ENCODE data around the gene SLC5A6. TPM values are rescaled to one million over a fixed set of nuclear protein-coding genes. Genes with fewer than 3 reads are reported as not detected.

SLC5A6 gene
- 63.3 to 67.2 TPM (median 66.7 TPM) in 5 replicates for total RNA-seq (2022; extraction: Qiagen RNA extraction)

DNA sequence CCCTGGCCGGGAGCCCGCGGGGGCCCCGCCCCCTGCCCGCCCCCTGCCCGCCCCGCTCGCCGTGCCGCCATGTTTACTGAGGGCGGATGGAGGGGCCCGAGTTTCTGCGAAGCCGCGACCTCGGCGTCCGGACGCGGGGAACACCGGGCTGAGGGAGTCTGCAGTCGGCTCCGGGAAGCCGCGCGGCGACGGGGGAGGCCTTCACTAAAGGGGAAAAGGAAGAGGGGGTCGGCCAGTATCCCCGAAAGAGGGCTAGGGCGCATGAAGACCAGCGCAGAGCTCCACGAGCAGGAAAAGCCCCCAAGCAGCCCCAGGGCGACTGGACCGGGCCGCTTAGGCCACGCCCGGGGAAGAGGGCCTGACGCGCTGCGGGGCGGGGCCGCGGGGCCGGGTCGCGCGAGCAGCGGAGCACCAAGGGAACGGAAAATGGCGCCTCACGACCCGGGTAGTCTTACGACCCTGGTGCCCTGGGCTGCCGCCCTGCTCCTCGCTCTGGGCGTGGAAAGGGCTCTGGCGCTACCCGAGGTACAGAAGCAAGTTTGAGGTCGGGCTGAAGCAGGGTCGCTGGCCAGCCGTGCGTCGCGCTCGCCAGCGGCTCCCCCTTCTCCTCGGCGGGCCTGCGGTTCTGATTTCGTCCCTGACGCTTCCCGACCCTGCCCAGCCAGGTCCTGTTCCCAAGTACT lies at the start of gene SLC5A6, which contains the start of gene ATRAID:
Gene SLC5A6, minus strand, starts transcription at position 326 of the 683 bp plus-strand sequence. CDS start 4,618 bp downstream, outside the sequence.
Gene ATRAID, plus strand, starts transcription at position 99 of the 683 bp plus-strand sequence. Its CDS starts 328 bp downstream, at position 427.

DNA sequence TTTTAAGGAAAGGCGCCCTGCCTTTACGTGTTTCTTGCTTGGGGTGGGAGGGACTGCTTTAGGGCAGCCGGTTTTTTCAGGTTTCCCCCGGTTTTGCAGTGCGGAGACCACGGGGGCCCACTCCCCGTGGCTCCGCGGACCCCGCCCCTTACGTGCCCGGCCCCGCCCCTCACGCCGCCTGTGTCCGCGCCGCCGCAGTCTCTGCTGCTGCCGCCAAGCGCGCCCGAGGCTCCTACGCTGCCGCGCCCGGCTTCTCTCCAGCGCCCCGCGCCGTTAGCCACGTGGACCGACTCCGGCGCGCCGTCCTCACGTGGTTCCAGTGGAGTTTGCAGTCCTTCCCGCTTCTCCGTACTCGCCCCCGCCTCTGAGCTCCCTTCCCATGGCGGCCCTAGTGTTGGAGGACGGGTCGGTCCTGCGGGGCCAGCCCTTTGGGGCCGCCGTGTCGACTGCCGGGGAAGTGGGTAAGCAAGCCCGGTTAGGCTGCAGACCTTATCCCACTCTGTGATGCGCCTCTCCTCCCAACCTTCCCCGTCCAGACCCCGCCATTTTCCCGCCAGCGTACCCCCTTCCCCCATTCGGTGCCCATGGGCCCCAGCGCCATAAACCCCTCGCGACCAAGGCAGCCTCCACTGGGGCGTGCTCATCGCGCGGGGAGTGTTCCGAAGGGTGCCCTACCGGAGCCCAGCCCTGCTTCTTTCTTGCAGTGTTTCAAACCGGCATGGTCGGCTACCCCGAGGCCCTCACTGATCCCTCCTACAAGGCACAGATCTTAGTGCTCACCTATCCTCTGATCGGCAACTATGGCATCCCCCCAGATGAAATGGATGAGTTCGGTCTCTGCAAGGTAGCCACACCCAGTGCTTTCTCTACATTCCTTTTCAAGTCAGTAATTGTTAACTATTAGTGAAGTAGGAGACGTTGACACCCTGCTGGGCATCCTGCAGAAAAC lies 5.4 kb upstream of the SLC5A6 start, which contains the start of gene CAD:
Gene CAD, plus strand, starts transcription at position 197 of the 949 bp plus-strand sequence. Its CDS starts 183 bp downstream, at position 380.

Other genes starting within 250 kb of the SLC5A6 start
- gene MAPRE3, start 241.6 kb downstream of the SLC5A6 start, total RNA-seq (2022; extraction: Qiagen RNA extraction) = 8.5 to 11.4 TPM (median 9.9 TPM) in 5 replicates
- 47.0 to 70.0 TPM (median 69.4 TPM) in 5 replicates for gene TMEM214, start 179.3 kb downstream of the SLC5A6 start, total RNA-seq (2022; extraction: Qiagen RNA extraction)
- gene AGBL5, start 160.6 kb downstream of the SLC5A6 start, total RNA-seq (2022; extraction: Qiagen RNA extraction) = 28.5 to 34.9 TPM (median 34.4 TPM) in 5 replicates
- 529 to 708 TPM (median 553 TPM) in 5 replicates for gene OST4, start 140.6 kb downstream of the SLC5A6 start, total RNA-seq (2022; extraction: Qiagen RNA extraction)
- 0.32 to 0.57 TPM (median 0.43 TPM) in 5 replicates for gene EMILIN1, start 133.7 kb downstream of the SLC5A6 start, total RNA-seq (2022; extraction: Qiagen RNA extraction)
- 7.6 to 9.1 TPM (median 8.3 TPM) in 5 replicates for gene KHK, start 125.5 kb downstream of the SLC5A6 start, total RNA-seq (2022; extraction: Qiagen RNA extraction)
- 7.2 to 8.1 TPM (median 7.8 TPM) in 5 replicates for gene CGREF1, start 93.1 kb downstream of the SLC5A6 start, total RNA-seq (2022; extraction: Qiagen RNA extraction)
- 0.50 to 1.8 TPM (median 1.5 TPM) in 5 replicates for gene ABHD1, start 88.5 kb downstream of the SLC5A6 start, total RNA-seq (2022; extraction: Qiagen RNA extraction)
- gene PREB, start 77.6 kb downstream of the SLC5A6 start, total RNA-seq (2022; extraction: Qiagen RNA extraction) = 41.9 to 59.1 TPM (median 55.6 TPM) in 5 replicates
- gene PRR30, start 72.9 kb downstream of the SLC5A6 start, total RNA-seq (2022; extraction: Qiagen RNA extraction) = not detected in 5 replicates
- gene TCF23, start 63.3 kb downstream of the SLC5A6 start, total RNA-seq (2022; extraction: Qiagen RNA extraction) = not detected in 5 replicates
- gene ATRAID, start 227 bp downstream of the SLC5A6 start, total RNA-seq (2022; extraction: Qiagen RNA extraction) = 203 to 224 TPM (median 205 TPM) in 5 replicates
- gene CAD, start 5.1 kb upstream of the SLC5A6 start, total RNA-seq (2022; extraction: Qiagen RNA extraction) = 46.1 to 66.1 TPM (median 64.5 TPM) in 5 replicates
- gene SLC30A3, start 50.8 kb upstream of the SLC5A6 start, total RNA-seq (2022; extraction: Qiagen RNA extraction) = 1.8 to 3.4 TPM (median 3.3 TPM) in 5 replicates
- gene DNAJC5G, start 63.2 kb upstream of the SLC5A6 start, total RNA-seq (2022; extraction: Qiagen RNA extraction) = not detected in 5 replicates
- gene TRIM54, start 70.2 kb upstream of the SLC5A6 start, total RNA-seq (2022; extraction: Qiagen RNA extraction) = 0.67 to 1.2 TPM (median 0.81 TPM) in 5 replicates
- gene UCN, start 96.2 kb upstream of the SLC5A6 start, total RNA-seq (2022; extraction: Qiagen RNA extraction) = 0.63 to 2.5 TPM (median 1.7 TPM) in 5 replicates
- gene MPV17, start 110.8 kb upstream of the SLC5A6 start, total RNA-seq (2022; extraction: Qiagen RNA extraction) = 76.2 to 97.2 TPM (median 87.4 TPM) in 5 replicates
- gene GTF3C2, start 144.5 kb upstream of the SLC5A6 start, total RNA-seq (2022; extraction: Qiagen RNA extraction) = 57.2 to 68.7 TPM (median 63.7 TPM) in 5 replicates
- 51.5 to 60.8 TPM (median 57.1 TPM) in 5 replicates for gene EIF2B4, start 158.1 kb upstream of the SLC5A6 start, total RNA-seq (2022; extraction: Qiagen RNA extraction)
- 124 to 133 TPM (median 128 TPM) in 5 replicates for gene SNX17, start 158.3 kb upstream of the SLC5A6 start, total RNA-seq (2022; extraction: Qiagen RNA extraction)
- gene ZNF513, start 168.5 kb upstream of the SLC5A6 start, total RNA-seq (2022; extraction: Qiagen RNA extraction) = 11.5 to 15.4 TPM (median 13.4 TPM) in 5 replicates
- gene PPM1G, start 197.3 kb upstream of the SLC5A6 start, total RNA-seq (2022; extraction: Qiagen RNA extraction) = 152 to 176 TPM (median 176 TPM) in 5 replicates
- 119 to 140 TPM (median 133 TPM) in 5 replicates for gene NRBP1, start 216.4 kb upstream of the SLC5A6 start, total RNA-seq (2022; extraction: Qiagen RNA extraction)
- gene KRTCAP3, start 230.1 kb upstream of the SLC5A6 start, total RNA-seq (2022; extraction: Qiagen RNA extraction) = 0.39 to 0.87 TPM (median 0.45 TPM) in 5 replicates

Measured in A549 treated with dexamethasone at 1 μM for 4 hours (cell line).